Activated T-cell treated with anti-CD3 and anti-CD28 coated beads for 1 hour (primary cell): ENCODE data around the gene SMIM38.

Source experiments
- DNase-seq: peaks from one replicate; pipeline ENCODE4 v3.0.0-alpha.2; 2020; ENCODE audit warnings: low read depth

SMIM38 gene

DNA sequence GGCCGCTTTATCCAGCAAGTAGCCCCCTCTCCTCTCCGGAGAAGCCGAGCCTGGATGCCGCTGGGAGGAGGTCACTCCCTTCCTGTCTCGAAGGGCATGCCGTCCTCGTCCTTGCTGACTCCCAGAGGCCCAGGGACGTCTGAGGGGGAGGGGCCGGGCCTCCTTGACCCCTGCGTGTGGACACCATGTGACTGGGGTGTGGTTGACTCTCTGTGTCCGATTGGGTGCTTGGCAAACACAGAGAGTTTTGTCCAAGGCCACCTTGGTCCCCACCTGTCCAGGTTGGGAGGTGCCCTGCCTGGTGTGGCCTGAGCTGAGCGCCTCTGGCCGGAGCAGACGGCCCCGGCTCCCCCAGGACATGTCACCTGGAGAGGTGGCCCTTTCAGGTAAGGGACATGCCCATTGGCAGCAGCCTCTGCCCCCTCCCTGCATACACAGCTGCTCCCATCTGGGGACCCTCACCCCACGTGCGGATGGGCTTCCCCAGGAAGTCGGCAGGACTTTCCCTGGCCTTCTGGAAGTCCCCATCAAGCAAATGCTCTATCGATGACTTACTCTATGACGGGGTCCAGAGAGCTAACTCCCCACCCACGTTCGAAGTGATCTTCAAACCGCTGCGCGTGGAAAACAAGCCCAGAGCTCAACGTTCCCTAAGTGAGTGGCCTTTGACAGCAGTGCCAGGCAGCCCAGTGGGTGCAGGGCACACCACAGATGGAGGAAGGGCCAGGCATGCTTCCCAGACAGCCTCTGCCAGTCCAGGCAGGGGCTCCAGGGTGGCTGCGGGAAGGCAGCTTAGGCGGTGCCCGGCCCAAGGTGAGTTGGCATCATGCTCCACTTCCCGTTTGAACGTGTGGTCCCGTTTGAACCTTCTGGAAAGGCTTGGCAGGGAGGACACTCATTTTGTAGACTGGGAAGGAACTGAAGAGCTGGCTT lies at the start of gene SMIM38:
Gene SMIM38, plus strand, starts transcription at position 634 of the 933 bp plus-strand sequence. CDS start 1,912 bp downstream, outside the sequence.
- DNase-seq = no peak

DNA sequence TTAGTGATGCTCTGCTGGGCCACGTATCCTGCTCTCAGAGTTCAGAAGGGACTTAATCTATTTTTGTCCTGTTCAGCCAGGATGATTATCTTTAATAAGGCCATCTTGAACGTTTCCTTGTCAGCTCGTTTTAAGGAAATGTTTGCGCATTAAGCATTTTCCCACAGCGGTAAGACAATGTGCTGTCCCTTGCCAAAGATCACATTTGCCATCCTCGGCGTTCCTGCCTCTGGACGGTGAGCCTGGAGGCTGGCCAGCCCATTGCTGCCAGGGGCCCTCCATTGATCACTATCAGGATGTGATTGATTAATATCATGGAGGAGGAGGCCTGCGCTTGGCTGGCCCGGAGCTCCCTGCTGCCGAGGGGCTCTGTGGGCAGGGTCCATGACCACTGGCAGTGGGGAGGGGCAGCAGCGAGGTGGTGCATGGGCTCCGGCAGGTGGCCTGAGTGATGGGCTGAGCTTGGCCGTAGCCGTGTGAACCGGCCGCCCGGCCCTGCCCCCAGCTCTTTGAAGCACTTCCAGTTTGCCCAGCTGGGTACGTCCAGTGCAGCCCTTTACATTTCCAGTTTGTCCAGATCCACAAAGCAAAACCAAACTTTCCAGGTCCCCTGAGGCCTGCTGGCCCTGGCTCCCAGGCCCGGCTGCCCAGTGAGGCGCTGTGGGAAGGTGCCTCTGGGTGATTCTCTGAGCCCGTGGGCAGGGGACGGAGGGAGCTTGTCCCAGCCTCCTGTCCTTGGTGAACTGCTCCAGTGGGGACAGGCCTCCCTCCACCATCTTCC lies 49.5 kb upstream of the SMIM38 start:
- DNase-seq = no peak

DNA sequence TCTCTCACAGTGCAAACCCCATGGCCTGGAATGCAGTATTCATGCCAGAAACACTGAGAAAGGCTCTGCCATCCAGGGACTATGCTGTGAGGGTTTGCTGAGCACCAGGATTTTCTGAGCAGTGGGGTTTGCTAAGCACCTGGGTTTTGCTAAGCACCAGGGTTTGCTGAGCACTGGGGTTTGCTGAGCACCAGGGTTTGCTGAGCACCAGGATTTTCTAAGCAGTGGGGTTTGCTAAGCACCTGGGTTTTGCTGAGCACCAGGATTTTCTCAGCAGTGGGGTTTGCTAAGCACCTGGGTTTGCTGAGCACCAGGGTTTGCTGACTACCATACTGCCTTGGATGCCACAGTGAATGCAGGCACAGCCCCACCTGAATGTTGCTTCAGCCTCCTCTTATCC lies 48.3 kb upstream of the SMIM38 start:
- DNase-seq = no peak

DNA sequence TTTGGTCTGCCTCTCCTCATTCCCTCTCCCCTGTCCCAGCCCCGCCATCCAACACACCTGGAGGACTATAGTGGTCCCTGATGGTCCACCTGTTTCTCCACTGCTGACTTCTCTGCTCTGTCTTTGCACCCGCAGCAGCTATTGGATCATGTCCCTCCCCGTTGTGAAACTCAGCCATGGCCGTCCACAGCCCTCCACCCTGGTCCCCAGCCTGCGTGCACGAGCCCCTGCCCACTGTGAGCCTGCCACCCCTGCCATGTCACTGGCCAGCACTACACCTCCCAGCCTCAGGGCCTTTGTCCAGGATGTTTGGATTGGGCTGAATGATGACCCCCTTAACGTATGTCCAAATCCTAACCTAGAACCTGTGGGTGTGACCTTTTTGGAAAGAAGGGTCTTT lies 47.7 kb upstream of the SMIM38 start:
- DNase-seq = no peak

DNA sequence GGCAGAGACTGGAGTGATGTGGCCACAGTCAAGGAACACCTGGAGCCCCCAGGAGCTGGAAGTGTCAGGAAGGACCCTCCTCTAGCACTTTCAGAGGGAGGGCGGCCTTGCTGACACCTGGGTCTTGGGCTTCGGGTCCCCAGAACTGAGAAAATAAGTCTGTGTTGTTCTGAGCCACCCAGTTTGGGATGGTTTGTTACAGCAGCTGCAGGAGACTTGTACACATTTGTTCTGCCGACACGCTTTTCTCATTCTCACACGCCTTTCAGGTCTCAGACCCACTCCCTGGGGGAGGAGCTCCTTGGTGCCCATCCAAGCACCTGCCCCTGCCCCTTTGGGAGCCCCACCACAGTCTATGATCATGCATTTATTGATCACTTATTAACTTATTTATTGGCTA lies 47.2 kb upstream of the SMIM38 start:
- DNase-seq = no peak

DNA sequence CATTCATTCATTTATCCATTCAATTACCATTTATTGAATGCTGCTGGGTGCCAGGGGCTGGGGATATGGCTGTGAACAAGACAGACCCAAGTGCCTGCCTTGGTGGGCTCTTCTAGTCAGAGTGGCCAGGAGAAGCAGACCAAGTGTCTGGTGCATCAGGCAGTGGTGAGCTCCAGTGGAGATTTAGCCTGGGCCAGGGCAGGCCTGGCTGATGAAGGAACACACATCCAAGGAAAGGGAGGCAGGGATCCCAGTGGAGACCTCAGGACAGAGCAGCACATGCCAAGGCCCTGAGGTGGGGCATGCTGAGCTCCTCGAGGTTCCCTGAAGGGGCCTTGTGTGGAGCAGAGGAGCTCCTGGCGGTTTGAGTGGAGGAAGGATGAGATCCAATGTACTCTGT lies 46.6 kb upstream of the SMIM38 start:
- no peak for DNase-seq

DNA sequence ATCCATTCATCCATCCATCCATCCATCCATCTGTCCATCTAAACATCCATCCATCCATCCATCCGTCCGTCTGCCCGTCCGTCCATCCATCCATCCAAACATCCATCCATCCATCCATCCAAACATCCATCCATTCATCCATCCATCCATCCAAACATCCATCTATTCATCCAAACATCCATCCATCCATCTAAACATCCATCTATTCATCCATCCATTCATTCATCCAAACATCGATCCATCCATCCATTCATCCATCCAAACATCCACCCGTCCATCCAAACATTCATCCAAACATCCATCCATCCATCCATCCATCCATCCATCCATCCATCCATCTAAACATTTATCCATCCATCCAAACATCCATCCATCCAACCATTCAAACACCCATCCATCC lies 45.3 kb upstream of the SMIM38 start:
- DNase-seq = no peak

DNA sequence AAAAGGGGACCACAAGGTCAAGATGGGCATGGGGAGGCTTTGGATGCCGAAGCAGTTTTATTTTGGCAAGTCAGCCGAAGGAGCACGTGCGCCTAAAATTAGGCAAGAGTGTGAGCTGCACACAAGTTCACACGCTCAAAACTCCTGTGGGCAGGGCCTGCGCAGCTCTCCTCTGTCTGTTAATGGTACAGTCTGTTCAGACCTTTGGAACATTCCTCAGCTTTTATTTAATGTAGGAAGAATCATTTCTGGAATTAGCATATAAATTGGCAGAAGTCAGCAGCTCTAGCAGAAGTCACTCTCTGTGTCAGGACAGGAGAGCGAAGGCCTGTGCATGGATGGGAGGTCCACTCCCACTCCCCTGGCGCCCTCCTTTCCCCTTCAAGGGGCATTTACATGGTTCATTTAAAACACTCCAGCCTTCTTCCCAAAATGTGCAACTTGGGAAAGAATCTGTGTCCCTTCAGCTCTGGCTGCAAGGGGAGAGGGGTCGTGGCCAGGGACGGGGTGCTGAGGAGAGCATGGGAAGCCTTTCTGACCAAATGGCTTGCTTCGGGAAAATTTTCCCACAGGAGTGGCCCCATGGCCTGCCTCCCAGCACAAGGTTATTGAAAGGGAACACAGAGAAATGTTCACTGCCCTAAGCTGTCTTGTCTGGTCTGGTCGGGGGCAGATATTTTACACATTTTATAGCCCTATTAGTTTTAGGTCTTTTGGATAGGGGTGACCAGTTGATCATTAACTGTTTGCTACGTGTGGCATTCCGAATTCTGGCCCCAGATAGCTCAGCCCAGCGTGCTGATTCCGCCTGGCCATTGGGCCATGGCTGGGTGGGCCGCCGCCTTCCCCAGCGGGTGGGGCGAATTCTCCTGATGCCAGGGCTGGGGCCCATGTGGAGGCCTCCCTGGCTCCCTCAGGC lies 43.9 kb upstream of the SMIM38 start:
- no peak for DNase-seq

DNA sequence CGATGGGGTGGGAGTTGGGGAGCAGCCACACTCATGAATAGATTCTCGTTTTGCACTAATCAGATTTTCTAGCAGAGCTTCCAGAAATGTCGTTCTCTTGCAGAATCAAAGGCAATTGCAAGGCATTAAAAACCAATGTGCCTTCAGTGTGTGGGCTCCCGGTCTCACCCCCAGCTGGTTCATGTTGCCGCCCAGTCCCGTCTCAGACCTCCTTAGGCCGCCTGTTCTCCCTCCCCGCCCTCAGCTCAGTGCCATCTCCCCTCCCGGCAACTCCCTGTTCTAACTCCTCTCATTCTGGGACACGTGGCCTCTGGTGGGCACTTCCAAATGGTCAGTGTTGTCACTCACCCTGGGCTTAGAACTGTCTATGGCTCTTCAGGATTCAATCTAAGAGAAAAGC lies 42.5 kb upstream of the SMIM38 start:
- no peak for DNase-seq

DNA sequence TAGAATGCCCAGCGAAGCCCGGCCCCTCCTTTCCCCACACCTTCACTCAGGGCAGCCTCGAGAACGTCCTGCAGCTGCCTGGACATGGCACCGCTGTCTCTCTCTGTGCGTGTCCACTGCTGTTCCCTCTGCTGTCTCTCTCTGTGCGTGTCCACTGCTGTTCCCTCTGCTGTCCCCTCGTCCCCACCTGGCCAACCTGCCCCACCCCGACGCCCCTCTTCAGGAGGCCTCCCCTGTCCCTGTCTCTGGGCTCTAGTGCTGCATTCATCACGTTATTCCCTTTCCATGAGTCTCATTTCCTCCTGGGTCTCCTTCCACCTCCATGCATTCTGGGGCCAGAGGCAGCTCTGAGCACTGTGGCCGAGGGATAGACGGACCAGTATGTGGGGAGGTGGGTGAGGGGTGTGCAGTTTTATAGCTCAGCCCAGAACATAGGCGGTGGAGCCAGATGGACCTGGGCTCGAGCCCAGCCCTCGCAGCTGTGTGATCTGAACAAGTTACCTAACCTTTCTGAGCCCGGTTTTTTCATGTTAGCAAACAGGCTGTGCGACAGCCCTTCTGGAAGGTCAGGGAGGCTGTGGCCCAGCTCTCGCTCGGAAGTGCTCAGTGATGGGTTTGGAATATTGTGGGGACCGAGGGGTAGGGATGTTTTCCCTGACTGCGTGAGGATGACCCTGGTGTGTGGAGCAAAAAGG lies 41.9 kb upstream of the SMIM38 start:
- DNase-seq = no peak

DNA sequence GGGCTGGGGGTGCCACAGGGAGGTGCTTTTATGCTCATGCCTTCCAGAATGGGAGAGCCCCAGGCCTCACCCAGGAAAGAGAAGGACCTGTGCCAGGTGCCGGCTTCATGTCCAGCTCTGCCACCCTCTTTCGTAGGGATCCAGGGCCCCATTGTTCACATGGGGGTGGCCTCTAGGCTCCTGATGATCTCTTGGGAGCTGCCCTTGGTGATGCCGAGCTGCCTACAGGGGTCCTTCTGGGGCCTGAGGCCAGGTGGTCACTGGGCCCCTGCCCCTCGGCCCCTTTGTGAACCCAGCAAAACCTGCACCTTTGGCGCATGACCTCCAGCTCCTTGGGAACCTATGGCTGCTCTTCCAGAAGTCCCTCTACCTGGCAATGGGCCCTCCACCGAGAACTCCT lies 41.4 kb upstream of the SMIM38 start:
- DNase-seq = no peak

DNA sequence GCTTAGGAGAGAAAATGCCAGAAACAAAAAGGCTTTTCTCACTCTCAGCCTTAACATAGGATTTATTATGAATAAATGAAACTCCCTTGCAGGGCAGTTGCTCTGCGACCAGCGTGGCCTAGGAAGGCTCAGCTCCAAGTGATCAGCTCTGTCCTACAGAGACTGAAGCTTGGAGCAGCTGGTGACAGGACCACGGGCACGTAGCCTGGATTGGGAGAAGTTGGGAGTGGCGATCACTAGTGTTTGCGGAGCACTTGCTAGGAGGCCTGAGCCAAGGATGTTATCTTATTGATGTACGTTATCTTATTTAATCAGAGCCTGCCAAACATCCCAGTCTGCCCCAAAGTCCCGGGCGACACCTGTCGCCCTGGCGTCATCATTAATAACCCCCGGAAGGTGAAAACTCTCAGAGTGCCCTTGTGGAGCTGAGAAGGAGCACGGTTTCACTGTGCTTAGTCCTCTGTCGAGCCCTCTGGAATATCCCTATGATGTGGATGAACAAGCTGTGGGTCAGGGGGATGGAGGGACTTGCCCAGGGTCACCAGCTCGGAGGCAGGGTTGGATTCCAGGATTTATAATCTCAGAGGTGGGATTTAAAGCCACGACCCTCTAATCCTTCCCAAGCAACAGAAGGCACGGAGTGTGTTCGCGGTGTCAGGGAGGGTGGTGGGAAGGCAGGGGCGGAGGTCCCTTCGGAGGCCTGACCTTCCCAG lies 40.8 kb upstream of the SMIM38 start:
- DNase-seq = no peak

DNA sequence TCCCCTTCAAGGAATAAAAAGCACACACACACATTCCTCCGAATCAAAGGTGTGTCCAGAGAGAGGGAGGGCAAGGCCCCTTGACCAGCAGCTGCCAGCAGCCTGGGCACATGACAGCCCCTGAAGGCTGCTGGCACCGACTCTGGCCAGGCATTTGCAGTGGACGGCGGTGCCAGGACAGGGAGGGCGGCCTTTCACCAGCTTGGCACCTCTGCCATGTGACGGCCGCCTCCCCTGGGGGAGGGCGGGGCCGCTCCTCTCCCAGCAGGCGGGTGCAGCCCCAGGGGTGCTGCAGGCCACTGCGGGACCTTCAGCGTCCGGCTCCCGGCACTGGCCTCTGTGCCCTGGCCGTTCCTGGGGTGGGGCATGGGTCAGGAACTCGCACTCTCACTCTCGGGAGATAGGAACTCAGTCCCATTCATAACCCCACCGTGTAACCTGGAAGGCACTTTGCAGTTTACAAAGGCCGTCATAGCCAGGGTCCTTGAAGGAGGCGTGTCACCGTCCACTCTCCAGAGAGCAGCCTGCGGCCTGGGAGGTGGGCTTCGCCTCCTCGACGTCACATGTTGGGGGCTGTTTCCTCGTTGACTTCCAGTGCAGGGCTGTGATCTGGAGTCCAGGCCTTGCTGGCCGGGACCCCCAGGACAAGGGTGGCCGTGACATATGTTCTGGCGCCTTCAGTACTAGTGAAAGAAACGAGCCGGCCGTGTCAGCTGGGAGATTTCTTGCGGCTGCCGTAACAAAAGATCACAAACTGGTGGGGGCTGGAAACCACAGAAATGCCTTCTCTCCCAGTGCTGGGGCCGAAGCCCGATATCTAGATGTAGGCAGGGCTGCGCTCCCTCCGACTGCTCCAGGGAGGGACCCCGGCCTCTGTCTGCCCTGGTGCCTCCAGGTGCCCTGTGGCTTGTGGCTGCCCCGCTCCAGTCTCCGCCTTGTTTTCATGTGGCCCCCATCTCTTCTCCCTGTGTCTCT lies 39.9 kb upstream of the SMIM38 start:
- DNase-seq = no peak

DNA sequence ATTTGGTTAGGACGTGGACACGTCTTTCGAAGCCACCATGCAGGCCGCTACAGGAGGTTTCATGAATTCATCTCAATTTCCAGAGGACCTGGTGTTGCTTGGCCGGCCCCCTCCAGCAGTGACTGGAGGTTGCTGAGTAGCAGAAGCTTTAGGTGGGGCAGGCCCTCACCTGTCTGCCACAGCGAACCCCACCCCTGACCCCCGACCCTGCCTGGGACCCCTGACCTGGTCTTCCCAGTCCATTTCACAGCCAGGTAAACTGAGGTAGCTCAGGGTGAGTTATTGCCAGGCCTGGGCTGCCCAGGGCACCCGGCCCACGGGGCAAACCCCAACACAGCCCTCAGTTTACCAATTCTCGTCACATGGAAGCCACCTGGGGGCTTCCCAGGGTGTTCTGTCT lies 39.1 kb upstream of the SMIM38 start:
- no peak for DNase-seq

DNA sequence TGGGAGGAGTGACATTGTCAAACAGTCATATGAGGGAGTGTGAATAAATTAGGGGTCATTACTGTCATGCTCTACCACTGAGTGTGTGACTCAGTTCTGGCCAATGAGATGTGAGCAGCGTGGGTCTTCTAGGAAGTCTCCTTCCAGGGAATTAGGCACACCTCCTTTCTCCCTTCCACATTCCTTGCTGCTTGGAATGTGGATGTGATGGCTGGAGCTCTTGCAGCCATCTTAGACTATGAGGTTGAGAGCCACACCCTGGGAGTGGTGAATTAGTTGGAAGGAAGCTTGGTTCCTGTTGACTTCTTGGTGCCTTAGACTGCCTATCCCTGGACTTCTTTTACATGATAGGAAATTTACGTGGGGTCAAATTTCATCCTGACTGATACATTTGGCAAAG lies 36.5 kb upstream of the SMIM38 start:
- DNase-seq = no peak

DNA sequence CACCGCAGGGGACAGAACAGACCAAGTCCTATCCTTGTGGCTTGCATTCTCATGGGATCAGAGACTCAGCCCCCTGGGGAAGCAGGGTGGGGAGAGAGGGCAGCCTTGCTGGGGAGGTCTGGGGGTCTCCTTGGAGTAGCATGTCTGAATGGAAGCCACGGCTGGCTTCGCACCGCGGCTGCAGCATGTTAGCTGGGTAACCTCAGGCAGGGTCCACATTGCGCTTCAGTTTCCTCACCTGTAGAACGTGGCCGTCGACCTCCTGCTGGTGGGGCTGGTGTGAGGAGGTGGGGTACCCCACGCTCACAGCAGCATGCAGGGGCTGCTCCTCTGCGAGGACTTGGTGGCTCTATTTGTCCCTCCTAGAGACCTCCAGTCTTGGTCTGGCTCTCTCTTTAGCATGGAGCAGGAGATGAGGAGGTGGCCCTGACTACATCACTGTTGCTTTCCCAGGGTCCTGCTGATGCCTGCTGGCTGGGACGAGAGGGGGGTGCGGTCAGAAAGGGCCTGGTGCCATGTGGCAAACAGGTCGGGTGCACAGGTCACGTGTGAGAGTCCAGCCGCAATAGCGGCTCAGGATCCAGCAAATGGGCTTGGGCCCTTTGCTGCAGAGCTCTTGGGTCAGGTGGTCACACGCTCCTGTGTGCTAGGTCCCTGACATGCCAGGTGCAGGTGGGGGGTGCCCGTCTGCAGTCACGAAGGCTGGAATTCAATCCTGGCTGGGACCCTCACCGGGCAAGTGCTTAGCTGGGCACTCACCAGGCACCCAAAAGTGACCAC lies 35.4 kb upstream of the SMIM38 start:
- no peak for DNase-seq

DNA sequence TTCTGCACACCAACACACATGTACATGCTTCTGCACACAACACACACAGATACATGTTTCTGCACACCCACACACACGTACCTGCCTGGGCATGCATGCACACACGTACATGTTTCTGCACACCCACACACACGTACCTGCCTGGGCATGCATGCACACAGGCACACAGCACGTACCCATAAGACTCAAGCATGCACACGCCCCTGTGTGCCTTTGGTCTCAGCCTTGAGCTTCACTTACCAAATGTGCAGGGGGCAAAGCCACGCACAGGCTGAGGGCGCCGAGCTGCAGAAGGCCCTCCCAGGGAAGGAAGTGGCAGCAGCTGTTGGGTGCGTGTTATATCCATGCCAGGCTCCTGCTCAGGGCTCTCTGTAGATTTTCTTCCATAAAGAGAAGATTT lies 34.7 kb upstream of the SMIM38 start:
- DNase-seq = no peak

DNA sequence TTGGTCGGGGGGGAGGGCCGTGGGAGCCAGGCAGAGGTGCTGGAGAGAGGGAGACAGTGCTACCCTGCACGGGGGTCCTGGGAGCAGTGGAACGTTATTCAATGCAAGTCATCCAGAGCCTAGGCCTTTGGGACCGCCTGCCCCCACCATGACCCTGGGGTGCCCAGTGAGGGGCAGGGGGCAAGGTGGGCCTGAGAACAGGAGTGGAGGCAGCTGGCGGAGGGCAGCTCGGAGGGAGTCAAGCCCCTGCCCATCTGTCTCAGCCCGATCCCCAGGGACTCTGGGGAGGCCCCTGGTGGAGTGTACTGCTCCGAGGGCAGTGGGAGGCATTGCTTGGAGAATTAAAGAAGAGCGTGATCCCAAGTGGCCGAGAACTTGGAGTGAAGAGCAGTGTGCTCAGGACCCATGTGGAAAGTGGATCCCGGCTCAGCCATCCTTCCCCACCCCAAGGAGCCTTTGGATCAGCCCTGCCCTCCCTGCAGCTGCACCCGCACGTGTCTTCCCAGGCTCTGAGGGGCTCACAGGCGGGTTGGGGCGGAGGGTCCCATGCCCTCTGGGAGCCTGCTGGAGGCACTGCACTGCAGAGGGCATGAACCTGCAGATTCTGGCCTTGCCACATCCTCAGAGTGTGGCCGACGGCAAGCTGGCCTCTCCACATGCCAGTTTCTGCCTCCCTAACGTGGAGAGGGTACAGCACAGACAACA lies 34.0 kb upstream of the SMIM38 start:
- no peak for DNase-seq
